Stimulated activated CD8-positive, alpha-beta memory T cell treated with anti-CD3 and anti-CD28 coated beads, Interleukin-7, amount 100 ng/mL, for 24 hours (primary cell): Measurements from ENCODE around the gene MUC12.
"Not testable (repeated sequence)": the region's sequence is repeated elsewhere in the genome, so short reads cannot be mapped to it uniquely, and the experiment has no call there.

Experiments
- DNase-seq: peaks from one replicate; pipeline ENCODE4 v3.0.0-alpha.2; 2020; ENCODE audit warnings: low read depth

Gene MUC12

DNA sequence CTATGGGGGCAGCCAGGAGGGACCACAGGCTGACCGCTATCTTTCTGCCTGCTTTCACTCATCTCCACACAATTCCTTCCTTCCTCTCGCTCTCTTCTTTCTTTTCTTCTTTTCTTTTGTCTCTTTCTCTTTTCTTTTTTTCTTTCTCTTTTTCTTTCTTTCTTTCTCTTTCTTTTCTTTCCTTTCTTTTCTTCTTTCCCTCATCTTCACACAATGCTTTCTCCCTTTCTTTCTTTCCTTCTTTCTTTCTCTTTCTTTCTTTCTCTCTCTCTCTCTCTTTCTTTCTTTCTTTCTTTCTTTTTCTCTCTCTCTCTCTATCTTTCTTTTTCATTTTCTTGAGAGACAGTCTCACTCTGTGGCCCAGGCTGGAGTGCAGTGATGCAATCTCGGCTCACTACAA, 6.8 kb upstream of the MUC12 start:
- no peak for DNase-seq

DNA sequence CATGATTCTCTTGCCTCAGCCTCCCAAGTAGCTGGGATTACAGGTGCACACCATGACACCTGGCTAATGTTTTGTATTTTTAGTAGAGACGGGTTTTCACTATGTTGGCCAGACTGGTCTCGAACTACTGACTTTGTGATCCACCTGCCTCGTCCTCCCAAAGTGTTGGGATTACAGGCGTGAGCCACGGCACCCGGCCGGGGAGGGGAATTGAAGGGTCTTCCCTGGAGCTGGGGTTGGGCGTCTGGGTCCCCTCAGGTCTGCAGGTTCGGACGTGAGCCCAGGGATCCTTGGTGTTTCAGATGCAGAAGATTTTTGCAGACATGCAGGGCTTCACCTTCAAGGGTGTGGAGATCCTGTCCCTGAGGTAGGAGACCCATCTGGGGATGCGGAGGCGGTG, 6.0 kb upstream of the MUC12 start:
- DNase-seq: no peak

DNA sequence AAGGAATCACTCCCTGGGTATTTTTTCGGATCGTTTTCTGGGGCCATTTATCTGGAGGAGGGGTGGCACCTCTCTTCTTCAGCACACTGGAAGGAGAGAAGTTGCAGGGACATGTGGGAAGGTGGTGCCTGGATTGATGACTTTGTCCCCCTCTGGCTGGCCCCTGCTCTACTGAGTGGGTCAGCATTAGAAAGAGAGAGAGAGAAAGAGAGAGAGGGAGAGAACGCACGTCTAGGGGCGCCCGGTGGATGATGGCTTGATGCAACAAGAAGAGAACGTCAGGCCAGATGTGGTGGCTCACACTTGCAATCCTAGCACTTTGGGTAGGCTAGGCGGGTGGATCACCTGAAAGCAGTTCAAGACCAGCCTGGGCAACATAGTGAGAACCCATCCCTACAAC, 5.5 kb upstream of the MUC12 start:
- DNase-seq: no peak

DNA sequence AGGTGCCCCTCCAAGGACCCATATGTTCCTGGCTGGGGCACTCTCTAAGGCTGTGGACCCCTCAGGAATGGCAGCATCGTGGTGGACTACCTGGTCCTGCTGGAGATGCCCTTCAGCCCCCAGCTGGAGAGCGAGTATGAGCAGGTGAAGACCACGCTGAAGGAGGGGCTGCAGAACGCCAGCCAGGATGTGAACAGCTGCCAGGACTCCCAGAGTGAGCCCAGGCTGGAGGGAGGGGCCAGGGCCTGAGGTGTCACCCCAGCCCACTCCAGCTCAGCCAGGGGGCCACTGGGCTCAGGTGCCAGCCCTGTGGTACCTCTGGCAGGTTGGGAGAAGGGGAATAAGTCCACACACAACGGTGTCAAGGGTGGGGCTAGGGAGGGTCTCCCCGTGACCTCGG, 4.7 kb upstream of the MUC12 start:
- no peak for DNase-seq

DNA sequence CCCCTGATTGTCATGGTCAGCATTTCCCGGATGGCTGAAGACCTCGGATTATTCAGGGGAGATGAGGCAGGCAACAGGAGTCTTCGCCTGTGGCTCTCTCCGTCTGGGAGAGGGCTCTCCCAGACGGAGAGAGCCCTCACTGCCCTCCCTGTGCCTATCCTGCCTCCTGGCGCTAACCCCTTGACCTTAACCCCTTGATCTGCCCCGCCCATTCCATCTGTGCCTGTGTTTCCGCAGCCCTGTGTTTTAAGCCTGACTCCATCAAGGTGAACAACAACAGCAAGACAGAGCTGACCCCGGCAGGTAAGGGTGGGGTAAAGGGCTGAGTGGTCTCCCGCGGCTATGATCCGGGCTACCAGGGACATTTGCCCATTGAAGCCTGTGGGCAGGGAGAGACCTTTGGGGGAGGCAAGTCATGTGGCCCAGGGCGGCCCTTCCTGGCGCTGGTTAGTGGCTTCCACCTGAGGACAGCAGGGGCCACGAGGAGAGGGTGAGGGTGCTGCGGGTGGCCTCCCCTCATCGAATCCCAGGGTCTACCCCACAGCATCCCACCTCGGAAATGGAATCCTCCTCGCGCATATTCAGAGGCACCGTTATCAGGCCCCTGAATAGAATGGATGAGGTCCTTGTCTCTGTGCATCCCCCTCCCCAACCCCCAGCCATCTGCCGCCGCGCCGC, 4.2 kb upstream of the MUC12 start:
- DNase-seq: no peak

DNA sequence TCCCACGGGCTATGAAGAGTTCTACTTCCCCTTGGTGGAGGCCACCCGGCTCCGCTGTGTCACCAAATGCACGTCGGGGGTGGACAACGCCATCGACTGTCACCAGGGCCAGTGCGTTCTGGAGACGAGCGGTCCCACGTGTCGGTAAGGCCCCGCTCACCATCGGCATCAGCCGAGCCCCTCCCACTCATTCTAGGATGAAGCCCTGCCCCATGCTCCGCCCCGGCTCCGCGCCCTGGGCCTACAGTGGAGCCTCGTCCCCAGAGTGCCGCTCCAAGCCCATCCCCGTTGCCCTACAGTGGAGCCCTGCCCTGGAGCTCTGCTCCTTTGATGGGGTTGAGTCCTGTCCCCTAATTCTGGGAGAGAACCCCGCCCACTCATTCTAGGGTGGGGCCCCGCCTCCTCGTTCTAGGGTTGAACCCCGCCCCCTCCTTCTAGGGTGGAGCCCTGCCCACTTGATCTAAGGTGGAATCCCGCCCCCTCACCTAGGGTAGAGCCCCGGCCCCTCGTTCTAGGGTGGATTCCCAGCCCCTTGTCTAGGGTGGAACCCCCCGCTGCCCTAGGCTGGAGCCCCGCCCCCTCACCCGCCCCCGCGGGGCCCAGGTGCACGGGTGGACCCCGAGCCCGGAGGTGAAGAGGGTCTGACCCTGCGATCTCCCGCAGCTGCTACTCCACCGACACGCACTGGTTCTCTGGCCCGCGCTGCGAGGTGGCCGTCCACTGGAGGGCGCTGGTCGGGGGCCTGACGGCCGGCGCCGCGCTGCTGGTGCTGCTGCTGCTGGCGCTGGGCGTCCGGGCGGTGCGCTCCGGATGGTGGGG, 3.4 kb upstream of the MUC12 start:
- peak; percentile 41 for DNase-seq

DNA sequence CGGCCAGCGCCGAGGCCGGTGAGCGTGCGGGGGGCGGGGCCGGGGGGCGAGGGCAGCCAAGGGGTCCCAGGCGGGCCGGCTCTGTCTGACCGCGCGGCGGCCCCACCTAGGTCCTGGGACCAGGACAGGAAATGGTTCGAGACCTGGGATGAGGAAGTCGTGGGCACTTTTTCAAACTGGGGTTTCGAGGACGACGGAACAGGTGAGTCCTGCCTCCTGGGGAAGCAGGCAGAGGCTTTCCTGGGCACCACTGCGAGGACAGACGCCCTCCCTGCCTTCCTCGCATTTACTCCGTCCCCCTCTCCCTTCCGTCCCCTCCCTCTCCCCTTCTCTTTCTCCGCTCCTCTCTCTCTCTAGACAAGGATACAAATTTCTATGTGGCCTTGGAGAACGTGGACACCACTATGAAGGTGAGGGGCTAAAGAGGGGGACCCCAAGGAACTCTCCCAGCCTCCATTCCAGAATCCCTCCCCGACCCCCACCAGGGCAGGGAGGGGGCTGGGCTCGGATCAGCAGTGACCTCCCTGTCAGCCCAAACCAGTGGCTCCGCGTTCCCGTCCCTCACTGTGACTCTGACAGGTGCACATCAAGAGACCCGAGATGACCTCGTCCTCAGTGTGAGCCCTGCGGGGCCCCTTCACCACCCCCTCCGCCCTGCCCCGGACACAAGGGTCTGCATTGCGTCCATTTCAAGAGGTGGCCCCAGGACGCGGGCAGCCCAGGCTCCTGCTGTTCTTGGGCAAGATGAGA, 2.6 kb upstream of the MUC12 start:
- DNase-seq: no peak

DNA sequence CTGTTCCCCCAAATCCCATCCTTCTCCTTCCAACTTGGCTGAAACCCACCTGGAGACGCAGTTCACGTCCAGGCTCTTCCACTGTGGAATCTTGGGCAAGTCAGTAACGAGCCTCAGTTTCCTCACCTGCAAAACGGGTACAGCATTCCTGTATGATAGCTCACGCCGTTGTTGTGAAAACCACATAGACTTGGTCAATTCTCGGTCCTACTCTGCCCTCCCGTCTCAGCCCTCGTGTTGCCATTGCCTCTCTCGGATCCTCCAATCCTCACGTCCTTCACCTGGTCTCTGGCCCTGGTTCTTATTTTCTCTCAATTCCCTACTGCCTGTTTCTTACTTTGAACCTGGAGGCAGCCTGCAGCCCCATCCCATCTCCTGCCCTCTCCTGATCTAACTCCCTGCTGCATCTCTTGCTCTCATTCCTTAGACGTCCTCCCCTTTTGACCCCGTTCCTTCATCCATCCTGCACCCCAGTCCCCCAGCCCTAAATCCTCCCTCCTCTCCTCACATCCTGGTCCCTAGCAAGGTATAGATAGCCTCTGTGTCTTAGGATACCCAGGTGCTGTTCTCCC, 2.0 kb upstream of the MUC12 start:
- DNase-seq: no peak

DNA sequence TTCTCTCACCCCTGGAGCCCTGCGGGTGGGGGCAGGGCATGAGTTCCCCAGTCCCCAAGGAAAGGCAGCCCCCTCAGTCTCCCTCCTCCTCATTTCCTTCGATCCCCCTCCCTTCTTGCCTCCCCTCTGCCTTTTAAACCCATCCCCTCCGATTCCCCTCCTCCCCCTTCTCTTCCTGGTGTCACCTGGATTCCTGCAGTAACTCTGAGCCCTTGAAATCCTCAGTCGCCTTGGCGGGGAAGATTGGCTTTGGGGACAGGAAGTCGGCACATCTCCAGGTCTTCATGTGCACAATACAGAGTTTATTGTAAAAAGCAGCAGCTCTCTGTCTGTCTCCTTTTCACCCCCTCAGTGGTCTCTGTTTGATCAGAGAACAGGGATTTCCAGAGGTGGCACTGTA, 1.3 kb upstream of the MUC12 start:
- no peak for DNase-seq

DNA sequence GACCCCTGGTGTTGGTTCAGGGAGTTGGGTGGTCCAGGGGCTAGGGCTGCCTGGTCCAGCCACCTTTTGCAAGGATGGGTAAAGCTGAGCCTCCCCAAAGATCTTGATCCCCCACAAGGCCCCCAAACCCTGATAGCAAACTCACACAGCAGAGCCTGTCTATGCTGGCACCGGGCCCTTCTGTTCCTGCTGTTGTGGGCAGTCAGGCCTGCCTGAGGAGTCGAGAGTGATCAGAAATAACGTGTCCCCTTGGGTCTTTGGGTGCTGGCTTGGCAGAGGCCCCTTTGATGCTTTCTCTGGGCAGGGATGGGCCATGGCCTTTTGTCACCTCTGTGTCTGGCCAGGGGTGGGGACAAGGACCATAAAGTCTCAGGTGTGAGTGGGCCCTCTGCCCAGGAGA, 715 bp upstream of the MUC12 start:
- no peak for DNase-seq

DNA sequence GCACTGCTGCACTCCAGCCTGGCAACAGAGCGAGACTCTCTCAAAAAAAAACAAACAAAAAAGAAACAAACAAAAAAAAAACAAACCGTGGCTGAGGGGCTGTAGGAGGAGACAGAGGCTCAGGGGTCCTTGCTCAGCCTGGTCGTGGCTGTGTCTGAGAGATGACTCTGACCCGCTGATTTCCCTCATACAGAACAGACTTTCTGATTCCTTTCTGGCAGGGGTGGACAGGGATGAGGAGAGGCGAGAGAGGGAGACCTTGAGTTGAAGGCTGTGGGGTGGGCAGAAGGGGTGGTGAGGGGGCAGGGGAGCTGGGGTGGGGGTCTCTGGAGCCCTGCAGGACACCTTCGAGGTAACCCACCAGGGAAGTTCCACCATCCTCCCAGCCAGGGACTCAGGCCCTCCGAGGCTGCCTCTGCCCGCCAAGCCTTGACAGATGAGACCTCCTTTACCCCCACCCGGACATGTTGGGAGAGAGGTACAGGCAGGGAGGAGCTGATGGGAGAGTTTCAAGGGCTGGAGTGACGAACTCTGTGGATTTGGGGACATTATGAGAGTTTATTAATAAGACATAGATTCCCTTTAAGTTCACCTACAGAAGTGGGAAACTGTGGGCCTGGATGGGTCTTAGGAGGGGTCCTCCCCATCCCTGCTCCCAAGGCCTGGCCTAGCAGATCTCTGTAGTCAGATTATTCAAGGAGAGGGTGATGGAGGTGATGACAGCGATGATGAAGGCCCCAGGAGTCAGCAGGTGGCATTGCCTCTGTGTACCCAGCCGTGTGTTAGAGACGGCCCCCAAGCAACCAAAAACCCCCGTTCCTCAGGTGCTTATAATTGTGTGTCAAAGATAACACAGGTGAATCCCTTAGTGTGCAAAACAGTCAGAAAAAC, 2.0 kb downstream of the MUC12 start:
- DNase-seq: no peak

DNA sequence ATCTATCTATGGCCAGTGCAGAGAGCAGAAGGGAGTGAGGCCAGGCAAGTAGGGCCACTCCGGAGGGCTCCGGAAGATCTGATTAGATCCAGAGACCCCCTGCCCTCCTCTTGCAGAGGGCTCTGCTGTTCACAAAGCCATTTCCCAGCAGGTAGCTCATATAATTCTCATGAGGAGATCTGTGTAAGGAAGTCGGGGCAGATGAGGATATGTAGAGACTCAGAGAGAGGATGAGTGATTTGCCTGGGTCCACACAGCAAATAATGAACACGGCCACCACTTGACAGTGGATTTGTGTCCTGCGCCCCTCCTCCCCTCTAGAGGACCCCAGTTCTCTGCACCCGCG, 2.6 kb downstream of the MUC12 start:
- no peak for DNase-seq

DNA sequence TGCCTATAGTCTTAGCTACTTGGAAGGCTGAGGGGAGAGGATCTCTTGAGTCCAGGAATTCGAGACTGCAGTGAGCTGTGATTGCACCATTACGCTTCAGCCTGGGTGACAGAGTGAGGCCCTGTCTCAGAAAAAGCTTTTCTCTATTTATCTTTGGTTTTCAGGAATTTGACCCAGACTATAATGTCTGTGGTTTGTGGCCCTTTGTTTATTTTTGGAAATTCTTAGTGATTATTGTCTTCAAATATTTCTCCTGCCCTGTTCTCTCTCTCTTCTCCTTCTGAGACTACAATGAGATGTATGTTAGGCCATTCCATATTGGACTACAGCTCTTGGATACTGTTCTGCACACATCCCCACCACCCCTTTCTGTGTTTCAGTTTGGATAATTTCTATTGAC, 4.7 kb downstream of the MUC12 start:
- DNase-seq: no peak

DNA sequence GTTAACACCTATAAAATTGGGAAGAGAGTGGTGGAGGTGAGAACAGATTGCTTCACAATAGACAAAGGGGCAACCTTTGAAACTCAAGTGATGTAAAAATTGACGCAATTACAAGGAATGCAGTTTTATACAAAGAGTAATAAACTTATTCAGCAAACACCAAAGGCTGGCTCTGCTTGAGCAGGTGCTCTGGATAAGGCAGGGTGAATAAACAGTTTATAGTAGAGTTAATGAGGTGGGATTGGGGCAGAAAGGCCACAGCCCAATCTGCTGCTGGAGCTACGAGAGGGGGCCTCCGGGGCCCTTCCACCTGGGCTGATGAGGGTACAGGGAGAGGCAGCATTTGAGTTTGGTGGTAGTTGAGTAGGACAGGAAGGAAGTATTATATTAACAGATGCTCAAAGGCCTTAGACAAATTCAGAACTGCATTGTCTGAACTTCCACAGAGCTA, 6.0 kb downstream of the MUC12 start:
- no peak for DNase-seq

DNA sequence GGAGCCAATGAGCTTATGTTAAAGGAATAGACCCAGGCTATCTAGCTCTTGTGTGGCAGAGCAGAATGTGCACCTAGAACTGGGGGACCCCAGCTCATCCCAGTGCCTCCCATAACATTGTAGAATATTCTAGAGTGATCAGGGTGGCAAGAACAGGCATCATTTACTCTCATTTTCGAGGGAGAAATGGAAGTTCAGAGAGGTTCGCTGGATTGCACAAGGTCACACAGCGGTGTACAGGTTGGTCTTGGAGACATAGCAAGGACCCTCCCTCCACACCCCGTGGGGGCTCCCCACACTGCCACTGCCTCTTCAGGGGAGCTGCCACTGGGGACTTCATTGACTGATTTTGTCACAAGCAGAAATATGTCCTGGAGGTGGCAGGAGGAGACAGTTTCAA, 8.9 kb downstream of the MUC12 start:
- DNase-seq: no peak

DNA sequence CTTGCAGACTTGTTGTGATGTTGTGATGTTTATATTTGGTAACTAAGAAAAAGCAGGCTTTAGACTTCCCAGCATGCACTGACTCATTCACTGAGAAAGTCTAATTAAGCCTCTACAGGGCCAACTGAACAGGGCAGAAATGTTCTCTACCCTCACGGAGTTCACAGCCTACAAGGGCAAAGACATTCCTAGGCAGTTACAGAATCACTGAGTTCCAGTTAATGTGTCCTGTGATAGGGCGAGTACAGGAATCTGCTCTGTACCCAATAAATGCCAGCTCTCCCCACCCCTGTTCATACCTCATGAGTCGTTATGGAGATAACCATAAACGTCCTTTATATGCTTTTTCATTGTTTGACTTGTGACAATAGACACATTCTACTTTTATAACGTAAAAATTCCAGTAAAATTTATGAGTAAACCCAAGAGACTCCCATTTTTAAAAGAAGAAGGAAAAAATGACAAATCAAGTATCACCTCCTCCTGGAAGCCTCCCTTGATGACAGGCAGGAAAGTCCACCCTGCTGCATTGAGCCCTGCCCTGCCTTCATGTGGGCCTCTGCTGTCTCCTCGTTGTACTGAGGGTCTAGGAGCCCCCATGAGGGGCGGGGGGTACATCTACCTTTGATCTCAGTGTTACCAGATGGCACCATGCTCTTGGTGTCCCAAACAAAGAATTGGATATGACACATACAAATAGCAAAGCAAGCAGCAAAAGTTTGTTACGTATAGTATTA, 14.3 kb downstream of the MUC12 start:
- no peak for DNase-seq

DNA sequence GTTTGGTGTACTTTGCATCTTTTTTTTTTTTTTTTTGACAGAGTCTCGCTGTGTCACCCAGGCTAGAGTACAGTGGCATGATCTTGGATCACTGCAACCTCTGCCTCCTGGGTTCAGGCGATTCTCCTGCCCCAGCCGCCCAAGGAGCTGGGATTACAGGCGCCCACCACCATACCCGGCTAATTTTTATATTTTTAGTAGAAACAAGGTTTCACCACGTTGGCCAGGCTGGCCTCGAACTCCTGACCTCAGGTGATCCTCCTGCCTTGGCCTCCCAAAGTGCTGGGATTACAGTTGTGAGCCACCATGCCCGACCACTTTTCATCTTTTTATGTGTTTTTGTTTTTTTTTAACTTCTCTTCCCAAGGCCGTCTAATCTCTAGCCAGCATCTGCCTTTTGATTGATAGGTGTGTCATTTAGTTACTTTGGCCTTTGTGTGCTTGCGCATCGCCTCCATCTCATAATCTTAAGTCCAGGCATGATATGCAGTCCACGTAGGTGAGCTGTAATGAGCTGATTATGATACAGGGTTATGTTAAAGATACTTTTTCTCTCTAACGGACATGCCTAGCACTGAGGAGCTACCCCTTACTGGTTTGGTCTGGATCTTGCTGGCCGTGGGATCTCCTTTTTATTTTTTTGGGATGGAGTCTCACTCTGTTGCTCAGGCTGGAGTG, 15.0 kb downstream of the MUC12 start:
- DNase-seq: not testable (repeated sequence)

DNA sequence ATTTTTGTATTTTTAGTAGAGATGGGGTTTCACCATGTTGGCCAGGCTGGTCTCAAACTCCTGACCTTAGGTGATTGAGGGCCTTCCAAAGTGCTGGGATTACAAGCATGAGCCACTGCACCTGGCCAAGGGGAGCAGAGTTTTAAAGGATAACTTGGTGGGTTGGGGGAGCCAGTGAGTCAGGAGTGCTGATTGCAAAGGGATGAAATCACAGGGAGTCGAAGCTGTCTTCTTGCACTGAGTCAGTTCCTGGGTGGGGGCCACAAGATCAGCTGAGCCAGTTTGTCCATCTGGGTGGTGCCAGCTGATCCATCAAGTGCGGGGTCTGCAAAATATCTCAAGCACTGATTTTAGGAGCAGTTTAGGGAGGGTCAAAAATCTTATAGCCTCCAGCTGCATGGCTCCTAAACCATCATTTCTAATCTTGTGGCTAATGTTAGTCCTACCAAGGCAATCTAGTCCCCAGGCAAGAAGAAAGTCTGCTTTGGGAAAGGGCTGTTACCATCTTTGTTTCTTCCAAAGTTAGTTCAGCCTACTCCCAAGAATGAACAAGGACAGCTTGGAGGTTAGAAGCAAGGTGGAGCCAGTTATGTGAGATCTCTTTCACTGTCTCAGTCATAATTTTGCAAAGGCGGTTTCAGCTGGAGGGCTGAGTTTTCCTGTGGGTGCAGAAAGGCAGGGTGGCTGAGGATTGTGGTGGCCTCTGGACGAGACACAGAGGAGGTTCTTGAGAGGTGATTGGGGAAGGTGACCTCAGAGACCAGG, 15.8 kb downstream of the MUC12 start:
- not testable (repeated sequence) for DNase-seq

DNA sequence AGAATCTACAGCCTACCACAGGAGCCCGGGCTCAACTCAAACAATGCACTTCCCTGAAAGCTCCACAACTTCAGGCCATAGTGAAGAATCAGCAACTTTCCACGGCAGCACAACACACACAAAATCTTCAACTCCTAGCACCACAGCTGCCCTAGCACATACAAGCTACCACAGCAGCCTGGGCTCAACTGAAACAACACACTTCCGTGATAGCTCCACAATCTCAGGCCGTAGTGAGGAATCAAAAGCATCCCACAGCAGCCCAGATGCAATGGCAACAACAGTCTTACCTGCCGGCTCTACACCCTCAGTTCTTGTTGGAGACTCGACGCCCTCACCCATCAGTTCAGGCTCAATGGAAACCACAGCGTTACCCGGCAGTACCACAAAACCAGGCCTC, 22.3 kb downstream of the MUC12 start:
- no peak for DNase-seq

DNA sequence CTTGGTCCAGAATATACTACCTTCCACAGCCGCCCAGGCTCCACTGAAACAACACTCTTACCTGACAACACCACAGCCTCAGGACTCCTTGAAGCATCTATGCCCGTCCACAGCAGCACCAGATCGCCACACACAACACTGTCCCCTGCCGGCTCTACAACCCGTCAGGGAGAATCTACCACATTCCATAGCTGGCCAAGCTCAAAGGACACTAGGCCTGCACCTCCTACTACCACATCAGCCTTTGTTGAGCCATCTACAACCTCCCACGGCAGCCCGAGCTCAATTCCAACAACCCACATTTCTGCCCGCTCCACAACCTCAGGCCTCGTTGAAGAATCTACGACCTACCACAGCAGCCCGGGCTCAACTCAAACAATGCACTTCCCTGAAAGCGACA, 22.9 kb downstream of the MUC12 start:
- DNase-seq: not testable (repeated sequence)
